GM12864 (cell line): ENCODE results near the gene ZC3H13.

Experiments
- DNase-seq: peaks from one replicate; pipeline ENCODE4 v3.0.0-alpha.2; 2011; ENCODE audit warnings: low read depth
- H3K4me3 ChIP-seq: 2 replicates; pipeline ENCODE4 v1.5.1; 2011; ENCODE audit warnings: mild to moderate bottlenecking, low read depth, low read length, control low read depth
- TF ChIP-seq, protein P1 (sequence below): IDR thresholded peaks from 2 replicates; pipeline ENCODE4 v1.5.1; 2011; ENCODE audit warnings: low read depth, mild to moderate bottlenecking, moderate library complexity, low read length, control low read depth, inconsistent platforms; ENCODE audit errors: missing control alignments

The ZC3H13 gene

DNA sequence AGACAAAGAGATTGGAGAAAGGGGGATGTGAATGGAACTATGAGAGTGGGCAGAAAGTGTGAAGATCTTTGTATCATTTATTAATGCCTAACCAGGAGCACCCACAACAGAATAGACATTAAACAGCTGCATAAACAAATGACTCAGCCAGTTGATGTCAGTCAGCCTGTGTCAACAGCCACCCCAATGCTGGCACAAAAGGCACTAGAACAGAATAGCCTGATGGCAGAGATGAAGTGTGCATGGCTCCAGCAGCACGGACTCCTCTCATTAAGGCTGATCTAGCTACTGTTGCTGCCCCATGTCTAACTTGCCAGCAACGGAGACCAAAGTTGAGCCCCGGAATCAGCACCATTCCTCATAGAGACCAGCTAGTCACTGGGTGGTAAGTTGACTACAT lies 44.5 kb upstream of the ZC3H13 start:
- H3K4me3 ChIP-seq = no peak overlapping the region
- TF ChIP-seq, protein P1, sequence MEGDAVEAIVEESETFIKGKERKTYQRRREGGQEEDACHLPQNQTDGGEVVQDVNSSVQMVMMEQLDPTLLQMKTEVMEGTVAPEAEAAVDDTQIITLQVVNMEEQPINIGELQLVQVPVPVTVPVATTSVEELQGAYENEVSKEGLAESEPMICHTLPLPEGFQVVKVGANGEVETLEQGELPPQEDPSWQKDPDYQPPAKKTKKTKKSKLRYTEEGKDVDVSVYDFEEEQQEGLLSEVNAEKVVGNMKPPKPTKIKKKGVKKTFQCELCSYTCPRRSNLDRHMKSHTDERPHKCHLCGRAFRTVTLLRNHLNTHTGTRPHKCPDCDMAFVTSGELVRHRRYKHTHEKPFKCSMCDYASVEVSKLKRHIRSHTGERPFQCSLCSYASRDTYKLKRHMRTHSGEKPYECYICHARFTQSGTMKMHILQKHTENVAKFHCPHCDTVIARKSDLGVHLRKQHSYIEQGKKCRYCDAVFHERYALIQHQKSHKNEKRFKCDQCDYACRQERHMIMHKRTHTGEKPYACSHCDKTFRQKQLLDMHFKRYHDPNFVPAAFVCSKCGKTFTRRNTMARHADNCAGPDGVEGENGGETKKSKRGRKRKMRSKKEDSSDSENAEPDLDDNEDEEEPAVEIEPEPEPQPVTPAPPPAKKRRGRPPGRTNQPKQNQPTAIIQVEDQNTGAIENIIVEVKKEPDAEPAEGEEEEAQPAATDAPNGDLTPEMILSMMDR = no peak
- no peak for DNase-seq

DNA sequence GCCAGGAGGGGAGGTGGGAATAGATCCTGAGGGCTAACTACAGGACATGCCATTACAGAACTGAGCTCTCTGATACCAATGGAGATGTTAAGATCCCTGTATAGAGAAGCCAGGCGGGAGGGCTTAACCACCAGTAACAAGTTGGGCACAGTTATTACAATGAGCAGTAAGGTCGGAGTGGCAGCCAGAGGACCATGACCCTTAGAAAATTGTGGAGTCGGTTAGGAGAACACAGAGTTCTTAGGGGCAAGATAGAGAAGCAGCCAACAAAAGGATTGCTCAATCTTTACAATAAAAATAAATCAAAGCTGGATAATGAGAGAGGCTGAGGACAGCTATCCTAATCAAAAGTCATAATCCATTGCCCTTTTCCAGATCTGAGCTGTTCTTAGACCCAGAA lies 41.9 kb upstream of the ZC3H13 start:
- TF ChIP-seq, protein P1 = no peak
- no peak for DNase-seq
- H3K4me3 ChIP-seq = no peak overlapping the region

GRCh38 chr13:46088821-46089562 lies 36.4 kb upstream of the ZC3H13 start:
- TF ChIP-seq, protein P1 = no peak

DNA sequence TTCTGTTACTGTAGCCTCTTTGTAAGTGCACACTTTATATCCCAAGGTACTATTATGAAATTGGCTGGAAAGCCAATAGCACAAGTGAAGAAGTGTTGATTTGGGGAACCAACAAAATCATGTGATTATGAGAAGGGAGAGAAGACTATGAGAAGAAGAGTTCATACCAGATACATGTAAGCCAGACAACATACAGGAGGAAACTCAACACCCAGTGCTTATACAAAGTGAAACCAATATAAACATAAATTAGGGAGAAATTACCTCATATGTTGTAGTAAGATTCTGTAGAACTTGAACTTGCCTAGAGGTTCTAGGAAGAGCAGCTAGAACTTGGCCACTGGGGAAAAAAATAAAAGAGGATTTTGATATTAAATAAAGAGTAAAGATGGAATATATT lies 34.9 kb upstream of the ZC3H13 start:
- no peak for DNase-seq
- no peak overlapping the region for H3K4me3 ChIP-seq
- TF ChIP-seq, protein P1 = no peak

More at GRCh38 chr13:46088821-46089562, 36.4 kb upstream of the ZC3H13 start:
- no peak overlapping the region for H3K4me3 ChIP-seq
- DNase-seq = no peak

- H3K4me3 ChIP-seq = no peak overlapping the region
- TF ChIP-seq, protein P1 = no peak
- DNase-seq = no peak
Observed at GRCh38 chr13:46086985-46087384, 34.4 kb upstream of the ZC3H13 start.

GRCh38 chr13:46086421-46086922 lies 33.9 kb upstream of the ZC3H13 start:
- H3K4me3 ChIP-seq = no peak overlapping the region
- no peak for DNase-seq
- TF ChIP-seq, protein P1 = no peak

GRCh38 chr13:46085737-46086136 lies 33.2 kb upstream of the ZC3H13 start:
- TF ChIP-seq, protein P1 = no peak
- H3K4me3 ChIP-seq = no peak overlapping the region
- DNase-seq = no peak
